ENCODE measurements around the gene GPHN. TPM values are rescaled to one million over a fixed set of nuclear protein-coding genes. Genes with fewer than 3 reads are reported as not detected.

The GPHN gene
- total and polyA plus RNA-seq, 4 donors, result 9.1 to 57.6 (median 33.9) TPM

GRCh38 chr14:66920196-66920595 lies 412.2 kb downstream of the GPHN start:
- Histone ChIP-seq H3K9me3 (ENCODE audit: control insufficient read depth in 4 of 4, insufficient read depth in 3 of 4, low read length in 3 of 4) (no peaks in the 10 kb centered on the region), H3K4me3 (no peak overlapping the region), H3K27ac (ENCODE audit: low read depth in 1 of 2, low read length in 1 of 2) (no peak overlapping the region), H3K36me3 (ENCODE audit: control insufficient read depth in 4 of 4, insufficient read depth in 4 of 4, low read length in 4 of 4) (peaks cover 2 to 19% (median 5%) of the 10 kb centered on the region in 4 donors), H3K27me3 (ENCODE audit: control insufficient read depth in 3 of 3, insufficient read depth in 3 of 3, low read length in 2 of 3) (no peaks in the 10 kb centered on the region), H3K9ac (ENCODE audit: insufficient read depth in 1 of 2, low read length in 2 of 2) (no peak overlapping the region), H3K4me1 (ENCODE audit: control insufficient read depth in 5 of 5, insufficient read depth in 5 of 5, low read length in 5 of 5) (no peaks in the 10 kb centered on the region)
- ATAC-seq (ENCODE audit: insufficient read depth, low FRiP score) (no peak), DNase-seq (no peak)
- no peak for TF ChIP-seq CTCF (IDR thresholded peaks at IDR 0.05; ENCODE audit: control extremely low read depth, extremely low read depth)
- WGBS, 2 donors, result 96 to 100% methylated on average over 1 of the region's 1 CpG

- H3K27ac ChIP-seq (ENCODE audit: low read depth in 1 of 2, low read length in 1 of 2), result no peak overlapping the region
- H3K4me1 ChIP-seq (ENCODE audit: control insufficient read depth in 5 of 5, insufficient read depth in 5 of 5, low read length in 5 of 5), result no peaks in the 10 kb centered on the region
- H3K4me3 ChIP-seq, result no peak overlapping the region
- WGBS, 2 donors, result 95 to 97% methylated on average over 1 of the region's 1 CpG
- H3K27me3 ChIP-seq (ENCODE audit: control insufficient read depth in 3 of 3, insufficient read depth in 3 of 3, low read length in 2 of 3), result no peaks in the 10 kb centered on the region
- no peak for DNase-seq
- H3K36me3 ChIP-seq (ENCODE audit: control insufficient read depth in 4 of 4, insufficient read depth in 4 of 4, low read length in 4 of 4), result peaks cover 1 to 11% (median 5%) of the 10 kb centered on the region in 4 donors
- no peak for TF ChIP-seq CTCF (IDR thresholded peaks at IDR 0.05; ENCODE audit: control extremely low read depth, extremely low read depth)
- H3K9ac ChIP-seq (ENCODE audit: insufficient read depth in 1 of 2, low read length in 2 of 2), result no peak overlapping the region
- no peaks in the 10 kb centered on the region for H3K9me3 ChIP-seq (ENCODE audit: control insufficient read depth in 4 of 4, insufficient read depth in 3 of 4, low read length in 3 of 4)
- no peak for ATAC-seq (ENCODE audit: insufficient read depth, low FRiP score)
Measured at GRCh38 chr14:66923251-66923650, 415.3 kb downstream of the GPHN start.

- H3K27ac ChIP-seq (ENCODE audit: low read depth in 1 of 2, low read length in 1 of 2), result no peak overlapping the region
- DNase-seq (no peak), ATAC-seq (ENCODE audit: insufficient read depth, low FRiP score) (no peak)
- no peaks in the 10 kb centered on the region for H3K4me1 ChIP-seq (ENCODE audit: control insufficient read depth in 5 of 5, insufficient read depth in 5 of 5, low read length in 5 of 5)
- H3K27me3 ChIP-seq (ENCODE audit: control insufficient read depth in 3 of 3, insufficient read depth in 3 of 3, low read length in 2 of 3), result no peaks in the 10 kb centered on the region
- H3K4me3 ChIP-seq, result no peak overlapping the region
- no peak for TF ChIP-seq CTCF (IDR thresholded peaks at IDR 0.05; ENCODE audit: control extremely low read depth, extremely low read depth)
- WGBS, 2 donors, result 86 to 89% methylated on average over 4 of the region's 4 CpGs
- H3K9me3 ChIP-seq (ENCODE audit: control insufficient read depth in 4 of 4, insufficient read depth in 3 of 4, low read length in 3 of 4), result peaks cover 5 to 20% (median 16%) of the 10 kb centered on the region in 4 donors
- H3K36me3 ChIP-seq (ENCODE audit: control insufficient read depth in 4 of 4, insufficient read depth in 4 of 4, low read length in 4 of 4), result peaks cover 8 to 33% (median 8%) of the 10 kb centered on the region in 4 donors
- H3K9ac ChIP-seq (ENCODE audit: insufficient read depth in 1 of 2, low read length in 2 of 2), result no peak overlapping the region
Measured at GRCh38 chr14:66939409-66939808, 431.5 kb downstream of the GPHN start.

- no peak for TF ChIP-seq CTCF (IDR thresholded peaks at IDR 0.05; ENCODE audit: control extremely low read depth, extremely low read depth)
- 95 to 98% methylated on average over 5 of the region's 5 CpGs for WGBS, 2 donors
Measured at GRCh38 chr14:66944872-66945271, 436.9 kb downstream of the GPHN start.

More at GRCh38 chr14:66944872-66945271, 436.9 kb downstream of the GPHN start:
- H3K4me3 ChIP-seq, result no peak overlapping the region
- no peaks in the 10 kb centered on the region for H3K27me3 ChIP-seq (ENCODE audit: control insufficient read depth in 3 of 3, insufficient read depth in 3 of 3, low read length in 2 of 3)
- ATAC-seq (ENCODE audit: insufficient read depth, low FRiP score) (no peak), DNase-seq (peak in 2 of 3 donors; percentile 8 to 32)
- H3K9me3 ChIP-seq (ENCODE audit: control insufficient read depth in 4 of 4, insufficient read depth in 3 of 4, low read length in 3 of 4), result peaks cover 6 to 37% (median 25%) of the 10 kb centered on the region in 4 donors
- H3K36me3 ChIP-seq (ENCODE audit: control insufficient read depth in 4 of 4, insufficient read depth in 4 of 4, low read length in 4 of 4), result peaks cover 8 to 34% (median 18%) of the 10 kb centered on the region in 4 donors
- H3K4me1 ChIP-seq (ENCODE audit: control insufficient read depth in 5 of 5, insufficient read depth in 5 of 5, low read length in 5 of 5), result no peaks in the 10 kb centered on the region
- H3K27ac ChIP-seq (ENCODE audit: low read depth in 1 of 2, low read length in 1 of 2), result no peak overlapping the region
- no peak overlapping the region for H3K9ac ChIP-seq (ENCODE audit: insufficient read depth in 1 of 2, low read length in 2 of 2)

Data from lung (tissue), 12 donors.